ENCODE results near the gene AIFM2.

Gene AIFM2

GRCh38 chr10:70069346-70069745, 63.3 kb downstream of the AIFM2 start:
- Histone ChIP-seq H3K9ac (ENCODE audit: low read depth, low read length) (no peak overlapping the region), H3K4me1 (ENCODE audit: insufficient read depth, low read length) (no peaks in the 10 kb centered on the region), H3K27ac (ENCODE audit: low read length) (no peak overlapping the region), H3K4me3 (ENCODE audit: low read depth in 1 of 2, low read length in 2 of 2) (no peak overlapping the region), H3K4me2 (ENCODE audit: insufficient read depth, low read length) (no peak overlapping the region), H2AFZ (ENCODE audit: low read depth, low read length) (no peak overlapping the region), H3K9me3 (ENCODE audit: insufficient read depth, low read length, severe bottlenecking) (no peaks in the 10 kb centered on the region), H4K20me1 (ENCODE audit: insufficient read depth, low read length) (no peaks in the 10 kb centered on the region), H3K79me2 (ENCODE audit: insufficient read depth, low read length) (no peaks in the 10 kb centered on the region), H3K36me3 (ENCODE audit: insufficient read depth, low read length) (no peaks in the 10 kb centered on the region), H3K27me3 (ENCODE audit: insufficient read depth, low read length, poor library complexity) (peaks cover 14% of the 10 kb centered on the region)
- ATAC-seq (ENCODE audit: insufficient read depth, low read depth) (no peak), DNase-seq (no peak)
- TF ChIP-seq EZH2 (IDR thresholded peaks at IDR 0.05; ENCODE audit: borderline replicate concordance, low read depth, low read length, severe bottlenecking) (no peak), CTCF (IDR thresholded peaks at IDR 0.05; ENCODE audit: borderline replicate concordance, extremely low read depth, low read length, poor library complexity, severe bottlenecking) (no peak)

GRCh38 chr10:70068925-70069324, 63.7 kb downstream of the AIFM2 start:
- H3K79me2 ChIP-seq (ENCODE audit: insufficient read depth, low read length), result no peaks in the 10 kb centered on the region
- no peaks in the 10 kb centered on the region for H3K4me1 ChIP-seq (ENCODE audit: insufficient read depth, low read length)
- TF ChIP-seq CTCF (IDR thresholded peaks at IDR 0.05; ENCODE audit: borderline replicate concordance, extremely low read depth, low read length, poor library complexity, severe bottlenecking) (no peak), EZH2 (IDR thresholded peaks at IDR 0.05; ENCODE audit: borderline replicate concordance, low read depth, low read length, severe bottlenecking) (no peak)
- no peaks in the 10 kb centered on the region for H3K36me3 ChIP-seq (ENCODE audit: insufficient read depth, low read length)
- no peak overlapping the region for H3K4me2 ChIP-seq (ENCODE audit: insufficient read depth, low read length)
- no peak for DNase-seq
- H4K20me1 ChIP-seq (ENCODE audit: insufficient read depth, low read length), result no peaks in the 10 kb centered on the region
- no peak overlapping the region for H3K4me3 ChIP-seq (ENCODE audit: low read depth in 1 of 2, low read length in 2 of 2)
- no peak for ATAC-seq (ENCODE audit: insufficient read depth, low read depth)
- no peak overlapping the region for H3K9ac ChIP-seq (ENCODE audit: low read depth, low read length)
- no peak overlapping the region for H2AFZ ChIP-seq (ENCODE audit: low read depth, low read length)
- no peak overlapping the region for H3K27ac ChIP-seq (ENCODE audit: low read length)
- H3K9me3 ChIP-seq (ENCODE audit: insufficient read depth, low read length, severe bottlenecking), result no peaks in the 10 kb centered on the region
- peaks cover 14% of the 10 kb centered on the region for H3K27me3 ChIP-seq (ENCODE audit: insufficient read depth, low read length, poor library complexity)

- no peaks in the 10 kb centered on the region for H4K20me1 ChIP-seq (ENCODE audit: insufficient read depth, low read length)
- peaks cover 10% of the 10 kb centered on the region for H3K27me3 ChIP-seq (ENCODE audit: insufficient read depth, low read length, poor library complexity)
- no peaks in the 10 kb centered on the region for H3K9me3 ChIP-seq (ENCODE audit: insufficient read depth, low read length, severe bottlenecking)
- no peak overlapping the region for H3K9ac ChIP-seq (ENCODE audit: low read depth, low read length)
- H3K4me1 ChIP-seq (ENCODE audit: insufficient read depth, low read length), result no peaks in the 10 kb centered on the region
- H3K4me2 ChIP-seq (ENCODE audit: insufficient read depth, low read length), result no peak overlapping the region
- no peak overlapping the region for H3K4me3 ChIP-seq (ENCODE audit: low read depth in 1 of 2, low read length in 2 of 2)
- no peak overlapping the region for H3K27ac ChIP-seq (ENCODE audit: low read length)
- no peaks in the 10 kb centered on the region for H3K36me3 ChIP-seq (ENCODE audit: insufficient read depth, low read length)
- ATAC-seq (ENCODE audit: insufficient read depth, low read depth) (no peak), DNase-seq (no peak)
- no peak overlapping the region for H2AFZ ChIP-seq (ENCODE audit: low read depth, low read length)
- H3K79me2 ChIP-seq (ENCODE audit: insufficient read depth, low read length), result no peaks in the 10 kb centered on the region
- no peak for TF ChIP-seq EZH2 (IDR thresholded peaks at IDR 0.05; ENCODE audit: borderline replicate concordance, low read depth, low read length, severe bottlenecking)
- no peak for TF ChIP-seq CTCF (IDR thresholded peaks at IDR 0.05; ENCODE audit: borderline replicate concordance, extremely low read depth, low read length, poor library complexity, severe bottlenecking)
Observed at GRCh38 chr10:70067586-70067985, 65.0 kb downstream of the AIFM2 start.

DNA sequence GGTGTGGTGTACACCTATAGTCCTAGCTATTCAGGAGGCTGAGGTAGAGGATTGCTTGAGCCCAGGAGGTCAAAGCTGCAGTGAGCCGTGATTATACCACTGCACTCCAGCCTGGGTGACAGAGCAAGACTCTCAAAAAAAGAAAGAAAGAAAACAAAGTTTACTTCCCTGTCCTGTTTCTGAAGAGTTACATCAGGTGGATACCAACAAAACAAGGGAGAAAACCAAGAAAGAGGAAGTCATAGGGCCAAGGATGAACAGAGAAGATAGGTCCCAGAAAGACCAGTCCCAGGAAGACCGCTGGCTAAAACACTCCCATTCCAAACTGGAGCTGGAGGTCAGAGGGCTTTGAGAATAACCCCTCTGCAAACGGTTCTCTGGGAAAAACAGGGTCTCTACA, 66.4 kb downstream of the AIFM2 start:
- Histone ChIP-seq H3K79me2 (ENCODE audit: insufficient read depth, low read length) (no peaks in the 10 kb centered on the region), H3K4me2 (ENCODE audit: insufficient read depth, low read length) (no peak overlapping the region), H3K4me3 (ENCODE audit: low read depth in 1 of 2, low read length in 2 of 2) (no peak overlapping the region), H3K36me3 (ENCODE audit: insufficient read depth, low read length) (no peaks in the 10 kb centered on the region), H3K4me1 (ENCODE audit: insufficient read depth, low read length) (no peaks in the 10 kb centered on the region), H3K9me3 (ENCODE audit: insufficient read depth, low read length, severe bottlenecking) (no peaks in the 10 kb centered on the region), H3K9ac (ENCODE audit: low read depth, low read length) (no peak overlapping the region), H2AFZ (ENCODE audit: low read depth, low read length) (no peak overlapping the region), H3K27me3 (ENCODE audit: insufficient read depth, low read length, poor library complexity) (peaks cover 10% of the 10 kb centered on the region), H3K27ac (ENCODE audit: low read length) (no peak overlapping the region), H4K20me1 (ENCODE audit: insufficient read depth, low read length) (no peaks in the 10 kb centered on the region)
- ATAC-seq (ENCODE audit: insufficient read depth, low read depth) (no peak), DNase-seq (no peak)
- TF ChIP-seq CTCF (IDR thresholded peaks at IDR 0.05; ENCODE audit: borderline replicate concordance, extremely low read depth, low read length, poor library complexity, severe bottlenecking) (no peak), EZH2 (IDR thresholded peaks at IDR 0.05; ENCODE audit: borderline replicate concordance, low read depth, low read length, severe bottlenecking) (no peak)

All from DND-41 (cell line).